Stimulated activated CD4-positive, alpha-beta T cell treated with anti-CD3 and anti-CD28 coated beads, Interleukin-4, amount 100 ng/mL, for 48 hours (primary cell): ENCODE measurements around the gene CPA4.
"Not testable (repeated sequence)": the region's sequence is repeated elsewhere in the genome, so short reads cannot be mapped to it uniquely, and the experiment has no call there.

ENCODE experiments used
- DNase-seq, 2 donors: peaks; one replicate each; pipeline ENCODE4 v3.0.0-alpha.2; 2020; ENCODE audit warnings: low read depth in 2 of 2

The CPA4 gene

DNA sequence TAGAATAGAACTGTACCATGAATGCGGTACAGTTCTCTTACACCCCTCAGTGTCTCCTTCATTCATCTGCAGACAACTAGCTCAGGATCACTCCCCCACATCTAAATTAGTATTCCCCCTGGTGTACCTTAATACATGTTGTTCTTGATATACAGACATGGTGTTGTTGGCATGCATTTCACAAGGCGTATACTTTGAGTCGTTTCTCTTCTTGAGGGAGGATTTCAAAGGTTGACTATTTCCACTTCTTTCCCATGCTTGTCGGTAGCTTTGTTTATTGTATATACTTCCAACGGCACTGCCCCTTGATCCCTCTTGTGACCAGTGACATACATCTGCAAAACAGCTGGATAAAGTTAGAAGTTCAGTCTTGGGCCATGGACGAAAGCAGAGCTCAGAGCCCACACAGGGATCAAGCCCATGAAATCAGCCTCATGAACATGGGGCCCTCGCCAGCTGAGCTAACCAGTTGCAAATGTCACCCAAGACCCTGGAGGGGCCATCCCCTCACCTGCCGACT is 8.6 kb downstream of the CPA4 start:
- no peak for DNase-seq

GRCh38 chr7:130302649-130303048 is 9.7 kb downstream of the CPA4 start:
- no peak for DNase-seq

GRCh38 chr7:130303127-130303526 is 10.2 kb downstream of the CPA4 start:
- no peak for DNase-seq

DNA sequence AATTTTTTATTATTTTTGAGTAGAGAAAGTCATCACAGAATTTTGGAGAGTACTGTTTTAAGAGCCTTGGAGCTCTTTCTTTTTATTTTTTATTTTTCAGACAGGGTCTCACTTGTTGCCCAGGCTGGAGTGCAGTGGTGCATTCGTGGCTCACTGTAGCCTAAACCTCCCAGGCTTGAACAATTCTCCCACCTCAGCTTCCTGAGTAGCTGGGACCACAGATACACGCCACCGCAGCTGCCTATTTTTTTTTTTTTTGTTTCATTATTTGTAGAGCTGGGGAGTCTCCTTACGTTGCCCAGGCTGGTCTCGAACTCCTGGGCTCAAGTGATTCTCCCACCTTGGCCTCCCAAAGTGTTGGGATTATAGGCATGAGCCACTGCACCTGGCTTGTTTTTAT is 10.6 kb downstream of the CPA4 start:
- no peak for DNase-seq

- DNase-seq, result no peak
Measured at GRCh38 chr7:130303982-130304381, 11.0 kb downstream of the CPA4 start.

DNA sequence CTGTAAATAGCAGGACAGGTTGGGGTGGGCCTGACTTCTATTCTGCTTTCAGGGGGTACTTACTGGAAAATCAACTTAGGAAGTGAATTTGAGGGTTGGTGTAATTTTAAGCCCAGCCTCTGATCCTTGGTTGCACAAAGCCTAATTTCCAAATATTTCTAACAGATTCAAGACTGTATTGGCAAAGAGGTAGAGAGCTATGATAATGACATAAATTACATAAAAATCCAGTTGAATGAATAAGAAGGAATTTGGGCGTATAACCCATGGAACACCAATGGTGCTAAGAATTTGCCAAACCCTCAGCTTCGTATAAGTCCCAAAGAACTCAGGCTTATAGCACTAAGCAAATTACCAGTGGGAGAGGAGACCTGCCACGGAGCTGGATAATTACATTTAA is 11.9 kb downstream of the CPA4 start:
- no peak for DNase-seq

- DNase-seq, result no peak
Measured at GRCh38 chr7:130305433-130306042, 12.6 kb downstream of the CPA4 start.

DNA sequence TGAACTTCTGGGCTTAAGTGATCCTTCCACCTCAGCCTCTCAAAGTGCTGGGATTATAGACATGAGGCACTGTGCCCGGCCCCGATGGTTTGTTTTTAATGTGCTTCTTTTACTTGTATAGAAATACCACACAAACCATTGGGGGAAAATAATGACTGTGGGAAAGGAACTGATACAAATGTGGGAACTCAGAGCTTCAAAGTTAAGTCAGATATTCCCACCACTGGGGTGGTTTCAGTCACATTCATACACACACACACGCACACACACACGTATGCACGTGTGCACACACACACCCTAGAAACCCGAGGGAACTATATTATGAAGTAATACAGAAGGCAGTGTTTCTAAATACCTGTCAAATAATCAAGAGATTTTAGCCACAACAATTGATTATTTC is 17.0 kb downstream of the CPA4 start:
- DNase-seq, result no peak

DNA sequence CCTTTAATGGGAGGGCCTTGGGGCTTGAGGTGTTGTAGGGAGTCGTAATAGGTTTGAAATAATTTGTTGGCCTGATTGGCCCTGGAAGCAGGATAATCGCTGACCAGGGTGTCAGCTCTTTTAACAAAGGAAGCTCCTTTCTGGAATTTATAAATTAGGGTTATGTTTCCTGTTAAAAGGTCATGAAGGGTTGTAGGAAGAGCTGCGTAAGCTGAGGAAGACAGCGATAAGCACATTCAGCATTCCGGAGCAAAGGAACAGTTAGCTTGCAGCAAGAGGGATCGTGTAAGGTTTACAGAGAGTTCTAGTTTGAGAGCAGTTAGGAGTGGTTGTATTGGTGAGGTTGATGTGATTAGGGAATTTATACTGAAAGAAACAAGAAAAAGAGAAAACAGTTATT is 21.3 kb downstream of the CPA4 start:
- no peak for DNase-seq

DNA sequence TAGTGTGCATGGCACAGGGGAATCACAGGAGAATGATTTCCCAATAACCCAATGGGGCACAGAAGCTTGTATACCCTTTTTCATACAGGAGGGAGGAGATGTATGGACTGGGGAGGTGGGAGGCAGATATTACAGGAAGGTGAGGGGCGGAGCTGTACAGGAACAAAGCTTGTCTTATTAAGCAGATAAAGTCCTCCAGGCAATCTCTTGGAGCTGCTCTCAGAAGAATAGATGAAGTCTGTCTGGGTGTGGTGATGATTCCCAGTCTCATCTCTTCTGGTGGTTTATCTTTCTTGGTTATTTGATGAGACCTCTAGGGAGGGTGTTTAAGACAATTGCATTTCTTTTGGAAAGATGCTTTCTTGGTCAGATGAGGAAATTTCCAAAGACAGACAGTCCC is 26.6 kb downstream of the CPA4 start:
- no peak for DNase-seq

GRCh38 chr7:130321542-130322229 is 28.7 kb downstream of the CPA4 start:
- not testable (repeated sequence) for DNase-seq

DNA sequence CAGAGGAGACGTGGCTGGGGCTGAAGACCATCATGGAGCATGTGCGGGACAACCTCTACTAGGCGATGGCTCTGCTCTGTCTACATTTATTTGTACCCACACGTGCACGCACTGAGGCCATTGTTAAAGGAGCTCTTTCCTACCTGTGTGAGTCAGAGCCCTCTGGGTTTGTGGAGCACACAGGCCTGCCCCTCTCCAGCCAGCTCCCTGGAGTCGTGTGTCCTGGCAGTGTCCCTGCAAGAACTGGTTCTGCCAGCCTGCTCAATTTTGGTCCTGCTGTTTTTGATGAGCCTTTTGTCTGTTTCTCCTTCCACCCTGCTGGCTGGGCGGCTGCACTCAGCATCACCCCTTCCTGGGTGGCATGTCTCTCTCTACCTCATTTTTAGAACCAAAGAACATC is 29.7 kb downstream of the CPA4 start:
- no peak for DNase-seq

- no peak for DNase-seq
Measured at GRCh38 chr7:130324306-130324943, 31.5 kb downstream of the CPA4 start.

GRCh38 chr7:130329681-130330080 is 36.7 kb downstream of the CPA4 start:
- DNase-seq, result no peak

DNA sequence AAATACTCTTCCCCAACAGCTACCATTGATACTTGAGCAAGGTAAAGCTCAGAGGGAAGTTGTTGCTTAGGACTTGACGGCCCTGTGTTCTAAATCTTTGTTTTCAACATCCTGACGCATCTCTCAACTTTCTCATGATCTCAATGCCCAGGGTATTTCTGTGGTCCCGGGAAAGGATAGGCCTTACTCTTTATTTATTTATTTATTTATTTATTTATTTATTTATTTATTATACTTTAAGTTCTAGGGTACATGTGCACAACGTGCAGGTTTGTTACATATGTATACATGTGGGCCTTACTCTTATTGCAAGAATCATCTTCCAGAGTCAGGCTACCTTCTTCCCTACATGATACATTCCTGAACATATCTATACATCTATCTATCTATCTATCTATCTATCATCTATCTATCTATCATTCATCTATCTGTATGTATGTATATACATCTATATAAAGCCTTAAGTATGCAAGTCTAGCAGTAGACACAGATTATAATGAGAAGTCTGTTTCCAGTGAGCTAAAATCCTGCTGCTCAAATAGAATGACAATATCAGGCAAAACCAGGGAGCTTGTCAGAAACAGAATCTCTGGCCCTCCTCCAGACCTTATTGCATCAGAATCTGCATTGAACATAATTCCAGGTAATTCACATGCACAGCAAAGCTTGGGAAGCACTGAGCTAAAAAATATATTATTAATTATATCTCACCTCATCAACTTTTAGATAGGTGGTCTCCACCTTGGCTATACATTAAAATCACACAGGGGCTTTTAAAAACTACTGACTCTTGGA is 39.5 kb downstream of the CPA4 start:
- DNase-seq, result no peak

DNA sequence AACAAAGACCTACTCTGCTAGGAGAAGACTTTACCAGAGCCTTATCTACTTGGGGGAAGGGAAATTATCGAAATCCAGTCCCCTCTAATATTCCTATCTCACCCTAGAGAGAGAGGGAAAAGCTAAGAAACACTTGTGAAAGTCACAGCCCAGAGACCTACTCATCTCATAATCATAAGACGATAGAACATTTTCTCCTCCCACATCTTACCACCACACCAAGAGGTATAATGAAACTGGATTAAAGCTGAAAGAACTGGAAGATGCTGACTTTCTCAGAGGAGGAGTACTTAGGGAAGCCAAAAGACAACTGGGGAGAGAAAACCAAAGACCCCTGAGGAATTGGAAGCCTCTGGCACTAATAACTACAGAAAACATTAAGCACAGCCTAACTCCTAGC is 40.9 kb downstream of the CPA4 start:
- no peak for DNase-seq

- no peak for DNase-seq
Measured at GRCh38 chr7:130334274-130334673, 41.3 kb downstream of the CPA4 start.

- no peak for DNase-seq
Measured at GRCh38 chr7:130337410-130337971, 44.5 kb downstream of the CPA4 start.

GRCh38 chr7:130338233-130338632 is 45.3 kb downstream of the CPA4 start:
- no peak for DNase-seq

- no peak for DNase-seq
Measured at GRCh38 chr7:130341882-130342281, 48.9 kb downstream of the CPA4 start.

DNA sequence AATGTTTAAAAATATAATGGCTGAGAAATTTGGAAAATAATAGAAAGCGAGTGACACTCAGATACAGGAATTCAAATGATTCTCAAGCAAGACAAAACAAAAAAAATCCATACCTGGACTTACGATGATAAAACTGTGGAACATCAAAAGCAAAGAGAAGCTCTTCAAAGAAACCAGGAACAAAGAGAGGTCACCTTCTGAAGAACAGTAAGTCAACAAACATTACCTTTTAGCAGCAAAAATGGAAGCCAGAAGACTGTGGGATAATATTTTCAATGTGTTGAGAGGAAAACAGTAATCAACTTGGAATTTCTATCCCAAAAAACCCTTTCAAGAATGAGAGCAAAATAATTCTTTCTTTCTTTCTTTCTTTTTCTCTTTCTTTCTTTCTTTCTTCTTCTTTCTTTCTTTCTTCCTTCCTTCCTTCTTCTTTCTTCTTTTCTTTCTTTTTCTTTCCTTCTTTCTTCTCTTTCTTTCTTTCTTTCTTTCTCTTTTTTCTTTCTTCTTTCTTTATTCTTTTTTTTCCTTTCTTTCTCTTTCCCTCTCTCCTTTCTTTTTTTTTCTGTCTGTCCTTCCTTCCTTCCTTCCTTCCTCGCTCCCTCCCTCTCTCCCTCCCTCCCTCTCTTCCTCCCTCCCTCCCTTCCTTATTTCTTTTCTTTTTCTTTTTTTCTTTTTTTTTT is 49.9 kb downstream of the CPA4 start:
- no peak for DNase-seq
